GM19035 (cell line): Measurements from ENCODE around the gene CD99.
"Not testable (repeated sequence)": the region's sequence is repeated elsewhere in the genome, so short reads cannot be mapped to it uniquely, and the experiment has no call there.

Experiments used
- ATAC-seq: cut with Tn5 transposase; IDR thresholded peaks from one replicate; pipeline ENCODE4 v1.9.1; 2021; ENCODE audit not compliant: unreplicated experiment

CD99 gene

GRCh38 chrX:2719774-2720447, 28.8 kb downstream of the CD99 start:
- no peak for ATAC-seq

- ATAC-seq: no peak
These were observed 32.3 kb downstream of the CD99 start for GRCh38 chrX:2723286-2723879.

DNA sequence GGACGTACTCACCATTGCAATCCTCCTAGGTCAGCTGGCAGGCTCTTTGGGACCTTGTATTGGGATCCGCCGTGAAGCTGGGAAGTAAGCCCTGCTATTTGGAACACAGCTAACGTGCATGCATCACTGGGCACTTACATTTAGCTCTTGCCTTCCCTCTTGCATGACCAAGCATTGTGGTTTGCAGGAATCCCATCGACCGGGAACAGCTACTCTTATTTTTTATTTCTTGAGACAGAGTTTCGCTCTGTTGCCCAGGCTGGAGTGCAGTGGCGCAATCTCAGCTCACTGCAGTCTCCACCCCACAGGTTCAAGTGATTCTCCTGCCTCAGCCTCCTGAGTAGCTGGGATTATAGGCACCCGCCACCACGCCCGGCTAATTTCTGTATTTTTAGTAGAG, 36.2 kb downstream of the CD99 start:
- ATAC-seq: not testable (repeated sequence)

- ATAC-seq: no peak
These were observed 41.0 kb downstream of the CD99 start for GRCh38 chrX:2732076-2732475.

DNA sequence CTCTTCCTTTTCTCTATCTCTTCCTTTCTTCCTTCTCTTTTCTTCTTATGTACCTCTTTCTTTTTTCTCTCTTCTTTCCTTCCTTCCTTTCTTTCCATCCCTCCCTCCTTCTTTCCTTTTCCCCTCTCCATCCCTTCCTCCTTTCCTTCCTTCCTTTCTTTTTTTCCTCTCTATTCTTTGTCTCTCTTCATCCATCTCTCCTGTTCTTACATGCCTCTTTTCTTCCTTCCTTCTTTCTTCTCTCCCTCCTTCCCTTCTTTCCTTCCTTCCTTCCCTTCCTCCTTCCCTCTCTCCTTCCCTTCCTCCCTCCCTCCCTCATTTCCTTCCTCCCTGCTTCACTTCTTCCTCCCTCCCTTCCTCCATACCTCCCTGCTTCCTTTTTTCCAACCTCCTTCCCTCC, 41.6 kb downstream of the CD99 start:
- ATAC-seq: no peak

GRCh38 chrX:2733286-2733685, 42.2 kb downstream of the CD99 start:
- ATAC-seq: no peak

DNA sequence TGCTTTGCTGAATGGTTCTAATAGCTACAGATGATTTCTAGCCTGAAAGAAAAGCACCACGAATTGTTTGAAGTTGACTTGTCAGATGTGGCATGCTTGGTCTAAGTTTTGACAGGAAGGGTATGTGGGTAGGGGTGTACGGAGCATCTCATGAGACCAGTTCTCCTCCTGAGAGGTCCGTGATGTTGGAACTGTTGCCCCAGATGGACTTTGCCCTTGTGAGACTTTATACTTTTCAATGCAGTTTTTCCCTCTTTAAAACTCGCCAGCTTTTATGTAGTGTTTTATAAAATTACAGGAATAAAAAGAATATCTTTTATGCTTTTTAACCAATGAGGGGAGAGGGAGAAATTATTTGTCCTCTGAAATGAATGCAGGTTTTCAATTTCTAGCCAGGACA, 44.2 kb downstream of the CD99 start:
- ATAC-seq: no peak

DNA sequence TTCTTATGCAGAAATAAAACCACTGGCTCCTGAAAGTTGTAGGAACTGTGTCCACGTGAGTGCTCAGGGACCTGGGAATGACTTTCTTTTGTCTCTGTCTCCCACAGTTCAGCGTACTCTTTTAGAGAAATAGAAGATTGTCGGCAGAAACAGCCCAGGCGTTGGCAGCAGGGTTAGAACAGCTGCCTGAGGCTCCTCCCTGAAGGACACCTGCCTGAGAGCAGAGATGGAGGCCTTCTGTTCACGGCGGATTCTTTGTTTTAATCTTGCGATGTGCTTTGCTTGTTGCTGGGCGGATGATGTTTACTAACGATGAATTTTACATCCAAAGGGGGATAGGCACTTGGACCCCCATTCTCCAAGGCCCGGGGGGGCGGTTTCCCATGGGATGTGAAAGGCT, 49.6 kb downstream of the CD99 start:
- no peak for ATAC-seq

GRCh38 chrX:2741386-2741785, 50.3 kb downstream of the CD99 start:
- no peak for ATAC-seq

GRCh38 chrX:2746250-2746649, 55.2 kb downstream of the CD99 start:
- not testable (repeated sequence) for ATAC-seq

DNA sequence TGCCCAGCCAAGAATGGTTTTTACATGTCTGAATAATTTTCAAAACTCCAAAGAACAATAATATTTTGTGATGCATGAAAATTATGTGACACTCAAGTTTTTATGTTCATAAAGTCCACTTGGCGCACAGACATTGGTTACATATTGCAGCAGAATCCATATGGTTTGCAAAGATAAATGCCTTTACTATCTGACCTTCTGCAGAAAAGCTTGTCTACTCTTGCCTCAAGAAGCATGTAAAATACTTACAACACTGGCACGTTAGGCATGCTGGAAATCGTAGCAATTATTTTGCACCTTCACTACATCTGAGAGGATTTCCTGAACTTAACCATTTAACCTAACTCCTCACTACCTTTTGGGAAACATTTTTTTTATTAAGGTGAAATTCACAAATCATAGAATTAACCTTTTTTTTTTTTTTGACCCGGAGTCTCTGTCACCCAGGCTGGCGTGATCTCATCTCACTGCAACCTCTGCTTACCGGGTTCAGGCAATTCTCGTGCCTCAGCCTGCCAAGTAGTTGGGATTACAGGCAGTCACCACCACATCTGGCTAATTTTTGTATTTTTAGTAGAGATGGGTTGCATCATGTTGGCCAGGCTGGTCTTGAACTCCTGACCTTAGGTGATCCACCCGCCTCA, 57.2 kb downstream of the CD99 start:
- no peak for ATAC-seq

DNA sequence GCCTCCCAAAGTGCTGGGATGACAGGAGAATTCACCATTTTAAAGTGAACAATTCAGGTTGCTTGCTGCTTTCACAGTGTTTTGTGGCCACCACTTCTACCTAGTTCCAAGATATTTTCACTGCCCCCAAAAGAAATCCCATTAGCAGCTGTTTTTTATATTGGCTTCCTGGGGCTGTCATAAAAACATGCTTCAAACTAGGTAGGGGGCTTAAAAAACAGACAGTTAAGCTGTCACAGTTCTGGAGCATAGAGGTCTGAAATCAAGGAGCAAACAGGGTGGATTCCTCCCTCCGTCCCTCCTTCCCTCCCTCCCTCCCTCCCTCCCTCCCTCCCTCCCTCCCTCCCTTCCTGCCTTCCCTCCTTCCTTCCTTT, 57.7 kb downstream of the CD99 start:
- no peak for ATAC-seq

- ATAC-seq: no peak
These were observed 60.2 kb downstream of the CD99 start for GRCh38 chrX:2751291-2751690.

- not testable (repeated sequence) for ATAC-seq
These were observed 60.8 kb downstream of the CD99 start, which contains the start of gene XG for GRCh38 chrX:2751874-2752300. TSS of gene XG (plus strand) at chrX:2752040. CDS start at chrX:2752275, 235 bp downstream.

- ATAC-seq: not testable (repeated sequence)
These were observed 61.3 kb downstream of the CD99 start for GRCh38 chrX:2752441-2752840.

DNA sequence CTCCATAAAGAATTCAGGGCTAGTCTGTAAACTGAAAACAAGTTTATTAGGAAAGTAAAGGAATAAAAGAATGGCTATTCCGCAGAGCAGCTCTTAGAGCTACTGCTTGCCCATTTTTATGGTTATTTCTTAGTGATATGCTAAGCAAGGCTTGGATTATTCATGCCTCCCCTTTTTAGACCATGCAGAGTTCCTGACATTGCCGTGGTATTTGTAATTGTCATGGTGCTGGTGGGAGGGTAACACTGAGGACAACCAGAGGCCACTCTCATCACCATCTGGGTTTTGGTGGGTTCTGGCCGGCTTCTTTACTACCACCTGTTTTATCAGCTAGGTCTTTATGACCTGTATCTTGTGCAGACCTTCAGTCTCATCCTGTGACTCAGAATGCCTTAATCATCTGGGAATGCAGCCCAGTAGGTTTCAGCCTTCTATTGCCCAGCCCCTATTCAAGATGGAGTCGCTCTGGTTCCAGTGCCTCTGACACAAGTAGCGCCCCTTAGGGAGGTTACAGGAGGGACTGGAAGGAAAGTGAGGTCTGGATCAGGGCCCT, 64.1 kb downstream of the CD99 start:
- ATAC-seq: not testable (repeated sequence)

DNA sequence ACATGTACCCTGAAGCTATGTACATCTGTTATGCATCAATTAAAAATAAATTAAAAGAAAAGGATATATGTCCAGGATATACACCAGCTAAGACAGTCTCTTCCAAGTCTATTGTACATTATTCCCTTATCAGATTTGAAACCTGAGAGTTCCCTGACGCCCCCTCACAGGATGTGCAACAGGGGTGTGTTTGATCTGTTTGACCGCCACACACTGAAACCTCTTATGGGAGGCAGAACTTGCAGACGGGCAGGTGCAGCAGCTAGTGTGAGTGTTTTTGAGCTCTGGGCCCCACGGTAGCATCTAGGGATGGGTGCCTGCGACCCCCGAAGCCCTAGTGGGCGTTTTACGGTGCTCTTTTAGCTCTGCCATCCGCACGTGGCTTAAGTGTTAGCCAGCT, 65.5 kb downstream of the CD99 start:
- no peak for ATAC-seq

DNA sequence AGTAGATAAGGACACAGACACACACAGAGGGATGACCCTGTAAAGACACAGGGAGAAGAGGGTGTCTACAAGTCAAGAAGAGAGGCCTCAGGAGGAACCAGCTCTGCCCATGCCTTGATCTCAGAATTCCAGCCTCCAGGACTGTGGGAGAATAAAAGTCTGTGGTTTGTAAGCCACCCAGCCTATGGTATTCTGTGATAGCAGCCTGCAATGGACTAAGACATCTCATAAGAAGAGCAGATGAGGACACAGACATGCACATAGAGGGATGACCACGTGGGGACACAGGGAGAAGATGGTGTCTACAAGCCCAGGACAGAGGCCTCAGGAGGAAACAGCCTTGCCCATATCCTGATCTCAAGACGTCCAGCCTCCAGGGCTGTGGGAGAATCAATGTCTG, 70.2 kb downstream of the CD99 start:
- ATAC-seq: no peak

GRCh38 chrX:2762671-2763070, 71.6 kb downstream of the CD99 start:
- ATAC-seq: not testable (repeated sequence)

- ATAC-seq: not testable (repeated sequence)
These were observed 73.9 kb downstream of the CD99 start for GRCh38 chrX:2764766-2765548.

DNA sequence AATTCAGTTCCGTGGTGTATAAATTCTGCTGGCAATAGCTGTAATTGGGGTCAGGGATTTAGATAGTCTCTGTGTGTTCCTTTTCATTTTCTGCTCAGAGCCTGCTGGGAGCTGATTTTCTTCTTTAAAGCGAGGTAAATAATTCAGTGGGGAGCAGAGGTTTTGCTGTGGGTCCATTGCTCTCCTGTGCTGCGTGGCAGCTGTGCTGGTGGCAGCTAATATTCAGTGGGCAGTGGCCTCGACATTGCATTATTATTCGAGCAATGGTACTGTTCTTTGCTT, 74.4 kb downstream of the CD99 start:
- no peak for ATAC-seq
